Measurements from ENCODE around the gene SLC31A1.
A peak's percentile ranks its signal among the peaks of the same experiment; 100 is the strongest.

Gene SLC31A1

GRCh38 chr9:113220467-113221002, 809 bp upstream of the SLC31A1 start:
- H3K4me3 ChIP-seq (ENCODE audit: low read depth, low read length) = peak overlapping the region; percentile 77
- no peak for TF ChIP-seq CTCF (IDR thresholded peaks at IDR 0.05; ENCODE audit: low read depth, low read length)
- no peak for DNase-seq
- H3K27ac ChIP-seq = peak overlapping the region; percentile 57
- no peaks in the 10 kb centered on the region for H3K9me3 ChIP-seq (ENCODE audit: severe bottlenecking)
- H3K27me3 ChIP-seq (ENCODE audit: insufficient read depth, low read depth, severe bottlenecking) = no peaks in the 10 kb centered on the region
- peaks cover 9% of the 10 kb centered on the region for H3K36me3 ChIP-seq

- TF ChIP-seq CTCF (IDR thresholded peaks at IDR 0.05; ENCODE audit: low read depth, low read length) = no peak
- Histone ChIP-seq H3K4me3 (ENCODE audit: low read depth, low read length) (peak overlapping the region; percentile 77), H3K36me3 (peaks cover 10% of the 10 kb centered on the region), H3K9me3 (ENCODE audit: severe bottlenecking) (no peaks in the 10 kb centered on the region), H3K27ac (peak overlapping the region; percentile 70), H3K27me3 (ENCODE audit: insufficient read depth, low read depth, severe bottlenecking) (no peaks in the 10 kb centered on the region)
- DNase-seq = no peak
These were observed 597 bp downstream of the SLC31A1 start for GRCh38 chr9:113221800-113222481.

GRCh38 chr9:113222482-113222841, 1.1 kb downstream of the SLC31A1 start:
- TF ChIP-seq CTCF (IDR thresholded peaks at IDR 0.05; ENCODE audit: low read depth, low read length) = no peak
- Histone ChIP-seq H3K36me3 (peaks cover 15% of the 10 kb centered on the region), H3K4me3 (ENCODE audit: low read depth, low read length) (peak overlapping the region; percentile 77), H3K27ac (no peak overlapping the region), H3K27me3 (ENCODE audit: insufficient read depth, low read depth, severe bottlenecking) (no peaks in the 10 kb centered on the region), H3K9me3 (ENCODE audit: severe bottlenecking) (no peaks in the 10 kb centered on the region)
- no peak for DNase-seq

GRCh38 chr9:113223963-113224362, 2.6 kb downstream of the SLC31A1 start:
- H3K36me3 ChIP-seq = peaks cover 18% of the 10 kb centered on the region
- H3K4me3 ChIP-seq (ENCODE audit: low read depth, low read length) = no peak overlapping the region
- TF ChIP-seq CTCF (IDR thresholded peaks at IDR 0.05; ENCODE audit: low read depth, low read length) = no peak
- H3K9me3 ChIP-seq (ENCODE audit: severe bottlenecking) = no peaks in the 10 kb centered on the region
- DNase-seq = no peak
- H3K27ac ChIP-seq = no peak overlapping the region
- no peaks in the 10 kb centered on the region for H3K27me3 ChIP-seq (ENCODE audit: insufficient read depth, low read depth, severe bottlenecking)

GRCh38 chr9:113227436-113227835, 6.1 kb downstream of the SLC31A1 start:
- H3K9me3 ChIP-seq (ENCODE audit: severe bottlenecking) = no peaks in the 10 kb centered on the region
- H3K27ac ChIP-seq = no peak overlapping the region
- TF ChIP-seq CTCF (IDR thresholded peaks at IDR 0.05; ENCODE audit: low read depth, low read length) = no peak
- H3K4me3 ChIP-seq (ENCODE audit: low read depth, low read length) = no peak overlapping the region
- no peak for DNase-seq
- no peaks in the 10 kb centered on the region for H3K27me3 ChIP-seq (ENCODE audit: insufficient read depth, low read depth, severe bottlenecking)
- H3K36me3 ChIP-seq = peaks cover 18% of the 10 kb centered on the region
